Right atrium auricular region (tissue), 2 donors: Measurements from ENCODE around the gene RPA3. TPM values are rescaled to one million over a fixed set of nuclear protein-coding genes. Genes with fewer than 3 reads are reported as not detected.

Source experiments
- DNase-seq: peaks from one replicate; pipeline ENCODE4 v3.0.0-alpha.2; 2019; ENCODE audit warnings: low spot score
- H3K27ac ChIP-seq, 2 donors: fragments of 200-600 bp; sonication (generic); 1 replicate in 1 of 2; 2 replicates in 1 of 2; pipeline ENCODE4 v1.5.1; 2016 to 2019
- H3K27me3 ChIP-seq, 2 donors: fragments of 200-600 bp; sonication (generic); one replicate each; pipeline versions ENCODE4 v1.5.1 to v1.6.0; 2017 to 2019
- H3K36me3 ChIP-seq: fragments of 200-600 bp; sonication (generic); one replicate; pipeline ENCODE4 v1.5.1; 2016
- H3K4me1 ChIP-seq, 2 donors: fragments of 200-600 bp; sonication (generic); one replicate each; pipeline versions ENCODE4 v1.5.1 to v1.6.0; 2017 to 2019
- H3K4me3 ChIP-seq, 2 donors: fragments of 200-600 bp; sonication (generic); 1 replicate in 1 of 2; 2 replicates in 1 of 2; pipeline ENCODE4 v1.5.1; 2017 to 2019; ENCODE audit warnings: mild to moderate bottlenecking in 1 of 2, moderate library complexity in 1 of 2
- H3K9me3 ChIP-seq, 2 donors: fragments of 200-600 bp; sonication (generic); one replicate each; pipeline ENCODE4 v1.5.1; 2019
- total RNA-seq, 2 donors: library from RNA; depleted of rRNA; stranded (reverse); fragments of >200 nt; gene quantifications; one replicate each; pipeline ENCODE4 v1.1.0, GENCODE V29; 2016
- TF ChIP-seq, protein P1 (sequence below), 2 donors: fragments of 200-600 bp; sonication (generic); IDR thresholded peaks; one replicate each; pipeline ENCODE4 v1.5.1; 2019; ENCODE audit warnings: antibody characterized with exemption in 2 of 2

RPA3 gene
- total RNA-seq, 2 donors from 2014 or later: 15.6 to 18.0 TPM

DNA sequence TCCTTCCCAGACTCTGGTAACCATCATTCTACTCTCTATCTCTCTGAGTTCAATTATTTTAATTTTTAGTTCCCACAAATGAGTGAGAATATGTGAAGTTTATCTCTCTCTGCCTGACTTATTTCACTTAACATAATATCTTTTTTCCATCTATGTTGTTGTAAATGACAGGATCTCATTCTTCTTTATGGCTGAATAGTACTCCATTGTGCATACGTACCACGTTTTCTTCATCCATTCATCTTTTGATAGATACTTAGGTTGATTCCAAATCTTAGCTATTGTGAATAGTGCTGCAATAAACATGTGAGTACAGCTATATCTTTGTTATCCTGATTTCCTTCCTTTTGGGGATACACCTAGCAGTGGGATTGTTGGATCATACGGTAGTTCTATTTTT is 23.9 kb downstream of the RPA3 start:
- Histone ChIP-seq H3K4me3 (no peak overlapping the region), H3K4me1 (peaks cover 0 to 49% of the 10 kb centered on the region in 2 donors), H3K27me3 (no peaks in the 10 kb centered on the region), H3K27ac (peak overlapping the region in 1 of 2 donors; percentile 63), H3K9me3 (no peaks in the 10 kb centered on the region), H3K36me3 (no peaks in the 10 kb centered on the region)
- TF ChIP-seq, protein P1, sequence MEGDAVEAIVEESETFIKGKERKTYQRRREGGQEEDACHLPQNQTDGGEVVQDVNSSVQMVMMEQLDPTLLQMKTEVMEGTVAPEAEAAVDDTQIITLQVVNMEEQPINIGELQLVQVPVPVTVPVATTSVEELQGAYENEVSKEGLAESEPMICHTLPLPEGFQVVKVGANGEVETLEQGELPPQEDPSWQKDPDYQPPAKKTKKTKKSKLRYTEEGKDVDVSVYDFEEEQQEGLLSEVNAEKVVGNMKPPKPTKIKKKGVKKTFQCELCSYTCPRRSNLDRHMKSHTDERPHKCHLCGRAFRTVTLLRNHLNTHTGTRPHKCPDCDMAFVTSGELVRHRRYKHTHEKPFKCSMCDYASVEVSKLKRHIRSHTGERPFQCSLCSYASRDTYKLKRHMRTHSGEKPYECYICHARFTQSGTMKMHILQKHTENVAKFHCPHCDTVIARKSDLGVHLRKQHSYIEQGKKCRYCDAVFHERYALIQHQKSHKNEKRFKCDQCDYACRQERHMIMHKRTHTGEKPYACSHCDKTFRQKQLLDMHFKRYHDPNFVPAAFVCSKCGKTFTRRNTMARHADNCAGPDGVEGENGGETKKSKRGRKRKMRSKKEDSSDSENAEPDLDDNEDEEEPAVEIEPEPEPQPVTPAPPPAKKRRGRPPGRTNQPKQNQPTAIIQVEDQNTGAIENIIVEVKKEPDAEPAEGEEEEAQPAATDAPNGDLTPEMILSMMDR (IDR thresholded peaks at IDR 0.05): no peak
- no peak for DNase-seq

DNA sequence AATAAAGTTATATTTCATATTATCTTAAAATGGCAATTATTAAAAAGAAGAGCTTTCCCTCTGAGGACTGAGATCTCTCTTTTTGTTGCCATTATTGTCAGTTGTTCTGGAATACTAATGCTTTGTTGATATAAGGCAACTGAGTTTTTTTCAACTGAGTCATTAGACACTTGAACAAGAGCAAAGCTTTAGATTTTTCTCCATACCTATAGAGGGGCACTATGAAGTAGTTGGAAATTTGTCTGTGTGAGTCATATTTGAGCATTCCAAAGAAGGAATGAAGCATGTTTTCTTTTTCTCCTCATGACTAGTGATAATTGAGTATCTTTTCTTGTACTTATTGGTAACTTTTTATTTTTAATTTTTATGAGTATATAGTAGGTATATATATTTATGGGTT is 24.5 kb downstream of the RPA3 start:
- DNase-seq: no peak
- H3K9me3 ChIP-seq: no peaks in the 10 kb centered on the region
- no peak overlapping the region for H3K27ac ChIP-seq
- no peaks in the 10 kb centered on the region for H3K36me3 ChIP-seq
- peaks cover 0 to 48% of the 10 kb centered on the region in 2 donors for H3K4me1 ChIP-seq
- no peak overlapping the region for H3K4me3 ChIP-seq
- TF ChIP-seq, protein P1 (IDR thresholded peaks at IDR 0.05): no peak
- no peaks in the 10 kb centered on the region for H3K27me3 ChIP-seq

DNA sequence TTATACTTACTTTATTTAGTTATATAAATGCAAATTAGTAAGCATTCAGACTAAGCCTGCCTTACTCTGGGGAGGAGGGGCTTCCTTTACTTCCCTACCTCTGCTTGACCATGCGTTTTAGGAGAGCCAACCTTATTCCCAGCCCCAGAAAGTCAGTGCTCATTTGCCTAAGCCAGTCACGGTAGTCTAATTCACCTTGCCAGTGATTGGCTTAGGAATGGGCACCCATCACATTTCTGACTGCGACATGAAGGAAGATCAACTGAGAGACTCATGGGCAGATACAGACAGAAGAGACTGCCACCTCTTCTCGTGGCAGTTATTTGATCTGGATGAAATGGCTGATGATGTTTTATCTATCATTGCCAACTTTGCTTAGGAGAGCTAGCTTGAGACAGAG is 29.5 kb downstream of the RPA3 start:
- H3K4me3 ChIP-seq: no peak overlapping the region
- no peaks in the 10 kb centered on the region for H3K27me3 ChIP-seq
- H3K36me3 ChIP-seq: no peaks in the 10 kb centered on the region
- no peak for DNase-seq
- H3K27ac ChIP-seq: peak overlapping the region; percentile 42 to 45
- no peaks in the 10 kb centered on the region for H3K9me3 ChIP-seq
- peaks cover 0 to 28% of the 10 kb centered on the region in 2 donors for H3K4me1 ChIP-seq
- TF ChIP-seq, protein P1 (IDR thresholded peaks at IDR 0.05): no peak

DNA sequence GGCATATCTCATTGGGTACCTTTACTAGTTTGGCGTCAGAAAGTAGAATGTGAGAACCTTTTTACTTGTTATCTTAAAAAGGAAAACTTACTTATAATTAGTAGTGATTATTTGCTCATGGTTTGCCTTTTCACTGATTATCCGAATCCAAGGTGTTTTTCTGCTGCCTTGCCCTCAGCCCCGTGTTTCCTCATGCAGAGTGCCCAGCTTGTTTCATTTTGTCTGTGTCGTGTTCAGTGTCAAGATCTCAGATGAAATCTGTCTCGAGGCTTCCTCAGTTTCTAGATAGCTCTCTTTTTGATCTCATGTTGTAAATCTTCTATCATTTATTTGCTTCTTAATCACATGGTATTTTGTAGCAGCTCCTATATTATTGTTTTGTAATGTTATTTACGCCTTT is 30.1 kb downstream of the RPA3 start:
- Histone ChIP-seq H3K36me3 (no peaks in the 10 kb centered on the region), H3K27me3 (no peaks in the 10 kb centered on the region), H3K9me3 (no peaks in the 10 kb centered on the region), H3K27ac (peak overlapping the region; percentile 42 to 45), H3K4me3 (peak overlapping the region; percentile 7 to 18), H3K4me1 (peaks cover 0 to 28% of the 10 kb centered on the region in 2 donors)
- TF ChIP-seq, protein P1 (IDR thresholded peaks at IDR 0.05): no peak
- DNase-seq: no peak

DNA sequence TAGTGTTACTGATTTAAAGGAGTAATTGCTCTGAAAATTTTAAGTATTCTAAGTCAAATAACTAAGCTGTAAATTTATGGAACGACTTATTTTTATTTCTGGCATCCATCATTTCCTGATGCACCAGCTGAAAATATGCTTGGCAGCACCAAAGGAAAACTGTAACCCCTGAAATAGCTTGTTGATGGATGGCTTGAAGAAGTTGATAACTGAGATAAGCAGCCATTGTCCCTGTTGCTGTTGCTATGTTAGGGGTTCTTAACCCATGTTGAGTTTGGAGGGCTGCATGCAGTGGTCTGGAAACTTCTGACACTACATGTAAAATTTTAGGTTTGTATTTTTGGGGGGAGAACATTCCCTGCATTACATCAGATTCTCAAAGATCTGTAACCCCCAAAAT is 30.6 kb downstream of the RPA3 start:
- Histone ChIP-seq H3K4me3 (peak overlapping the region in 1 of 2 donors; percentile 18), H3K36me3 (no peaks in the 10 kb centered on the region), H3K9me3 (no peaks in the 10 kb centered on the region), H3K27ac (peak overlapping the region; percentile 45), H3K27me3 (no peaks in the 10 kb centered on the region), H3K4me1 (peaks cover 0 to 33% of the 10 kb centered on the region in 2 donors)
- TF ChIP-seq, protein P1 (IDR thresholded peaks at IDR 0.05): no peak
- no peak for DNase-seq

DNA sequence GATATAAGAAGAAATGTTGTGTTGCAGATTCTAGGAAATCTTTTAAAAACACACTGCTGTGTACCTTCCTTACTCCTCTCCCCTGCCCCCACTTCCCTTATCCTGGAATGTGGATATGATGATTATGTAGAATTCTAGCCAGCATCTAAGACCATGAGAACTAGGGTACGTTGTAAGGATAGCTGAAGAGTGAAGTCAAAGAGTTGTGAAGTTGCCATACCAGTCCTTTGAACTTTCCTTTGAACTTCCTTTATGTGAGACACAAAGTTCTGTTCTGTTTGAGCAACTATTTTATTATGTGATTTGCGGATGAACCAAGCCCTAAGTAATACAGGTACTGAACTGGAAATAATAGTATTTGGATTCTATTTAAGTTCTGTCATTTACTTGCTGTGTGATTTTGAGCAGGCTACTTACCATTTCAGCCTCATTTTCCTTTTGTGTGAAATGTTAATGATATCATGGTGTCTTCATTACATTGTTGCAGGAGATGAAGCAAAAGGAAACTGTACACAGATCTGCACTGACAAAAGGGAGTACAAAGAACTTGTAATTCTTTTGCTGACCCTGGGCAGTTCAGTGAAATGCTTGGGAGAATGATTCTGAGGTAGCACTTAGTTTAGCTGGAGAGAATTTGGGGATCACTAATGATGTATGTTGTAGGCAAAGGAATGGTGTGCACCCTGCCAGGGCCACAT is 31.4 kb downstream of the RPA3 start:
- Histone ChIP-seq H3K4me3 (no peak overlapping the region), H3K27me3 (no peaks in the 10 kb centered on the region), H3K27ac (peak overlapping the region in 1 of 2 donors; percentile 45), H3K4me1 (peaks cover 0 to 40% of the 10 kb centered on the region in 2 donors), H3K36me3 (no peaks in the 10 kb centered on the region), H3K9me3 (no peaks in the 10 kb centered on the region)
- TF ChIP-seq, protein P1 (IDR thresholded peaks at IDR 0.05): no peak
- DNase-seq: no peak
